ENCODE results near the gene DYNC1LI2.
A peak's percentile ranks its signal among the peaks of the same experiment; 100 is the strongest.

DYNC1LI2 gene

DNA sequence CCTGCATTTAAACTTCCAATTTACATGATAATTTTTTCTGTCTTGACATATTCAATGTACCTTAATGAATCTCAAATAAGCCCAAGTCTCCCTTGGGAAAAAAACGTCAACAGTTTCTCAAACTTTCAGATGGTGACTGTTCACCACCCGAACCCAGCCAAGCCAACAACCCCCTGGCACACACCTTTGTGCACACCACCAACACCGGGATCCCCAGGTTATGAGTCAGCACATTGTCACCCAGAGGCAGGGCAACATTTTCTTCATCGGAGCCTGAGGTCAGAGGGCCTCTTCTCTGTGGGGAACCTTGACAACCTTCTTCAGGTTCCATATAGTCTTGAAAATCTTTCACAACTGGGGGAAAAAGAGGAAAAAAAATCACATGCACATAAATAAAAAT lies 15.5 kb downstream of the DYNC1LI2 start:
- no peak for DNase-seq

GRCh38 chr16:66731101-66731500 lies 20.3 kb downstream of the DYNC1LI2 start:
- no peak for DNase-seq

DNA sequence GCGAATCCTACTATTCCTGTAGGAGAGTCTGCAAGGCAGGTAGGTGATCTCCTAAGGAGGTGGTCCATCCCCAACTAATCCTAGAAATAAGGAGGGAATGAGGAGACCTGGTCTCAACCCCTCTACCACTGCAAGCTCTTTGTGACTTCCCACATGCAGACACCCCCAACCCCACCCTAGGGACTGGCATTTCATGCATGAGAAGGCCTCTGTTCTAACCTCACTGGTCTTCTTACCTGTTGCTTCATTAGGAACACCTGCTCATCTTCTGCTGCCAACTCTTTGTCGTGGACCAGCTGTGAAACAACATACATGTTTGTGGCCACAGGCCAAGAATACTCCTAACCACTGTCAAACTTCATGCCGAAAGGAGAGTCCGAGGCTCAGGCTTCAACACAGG lies 22.6 kb downstream of the DYNC1LI2 start:
- DNase-seq: no peak

DNA sequence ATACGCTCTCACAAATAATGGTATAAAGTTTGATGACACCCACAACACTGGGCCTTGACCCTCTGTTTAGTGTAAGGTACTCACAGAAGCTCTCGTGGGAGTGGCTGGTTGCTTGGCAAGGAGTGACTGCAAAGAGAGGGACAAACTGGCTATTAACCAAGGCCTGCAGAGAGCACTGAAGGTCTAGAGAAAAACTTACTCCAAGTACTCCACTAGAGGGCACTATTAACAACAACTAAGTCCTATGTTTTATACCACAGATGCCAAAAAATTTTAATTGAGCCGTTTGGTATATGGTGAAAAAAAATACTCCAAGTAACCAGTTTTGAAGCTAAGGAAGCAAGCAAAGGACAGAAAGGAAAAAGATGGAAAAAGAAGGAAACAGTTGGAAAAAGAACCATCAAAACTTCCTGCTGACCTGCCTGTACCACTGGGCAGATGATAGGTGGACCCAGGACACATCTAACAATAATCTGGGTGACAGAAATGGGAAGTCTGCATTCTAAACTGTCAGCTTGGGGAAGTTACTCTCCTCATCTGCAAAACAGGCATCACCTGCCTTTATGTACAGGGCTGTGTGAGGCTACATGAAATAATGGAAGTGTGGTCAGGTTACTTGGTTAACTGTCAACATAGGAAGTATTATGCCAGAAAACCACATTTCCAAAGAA lies 23.2 kb downstream of the DYNC1LI2 start:
- DNase-seq: no peak

GRCh38 chr16:66720766-66721165 lies 30.6 kb downstream of the DYNC1LI2 start:
- no peak for DNase-seq

DNA sequence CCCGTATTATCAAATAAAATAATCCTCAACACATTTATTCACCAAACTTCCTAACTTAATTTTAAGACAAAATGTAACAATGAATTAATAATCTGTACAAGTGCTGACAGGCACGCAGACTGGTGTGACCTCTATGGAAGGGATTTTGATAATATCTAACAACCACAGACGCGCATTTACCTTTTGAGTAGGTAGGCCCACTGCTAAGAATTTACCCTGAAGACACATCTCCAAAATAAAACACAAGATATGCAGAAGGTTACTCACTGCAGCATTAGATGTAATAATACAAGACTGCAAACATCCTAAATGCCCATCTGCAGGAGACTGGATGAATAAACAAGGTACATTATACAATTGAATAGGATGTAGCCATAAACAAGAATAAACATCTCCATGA lies 32.2 kb downstream of the DYNC1LI2 start:
- no peak for DNase-seq

- no peak for DNase-seq
Measured at GRCh38 chr16:66717776-66718175, 33.6 kb downstream of the DYNC1LI2 start.

DNA sequence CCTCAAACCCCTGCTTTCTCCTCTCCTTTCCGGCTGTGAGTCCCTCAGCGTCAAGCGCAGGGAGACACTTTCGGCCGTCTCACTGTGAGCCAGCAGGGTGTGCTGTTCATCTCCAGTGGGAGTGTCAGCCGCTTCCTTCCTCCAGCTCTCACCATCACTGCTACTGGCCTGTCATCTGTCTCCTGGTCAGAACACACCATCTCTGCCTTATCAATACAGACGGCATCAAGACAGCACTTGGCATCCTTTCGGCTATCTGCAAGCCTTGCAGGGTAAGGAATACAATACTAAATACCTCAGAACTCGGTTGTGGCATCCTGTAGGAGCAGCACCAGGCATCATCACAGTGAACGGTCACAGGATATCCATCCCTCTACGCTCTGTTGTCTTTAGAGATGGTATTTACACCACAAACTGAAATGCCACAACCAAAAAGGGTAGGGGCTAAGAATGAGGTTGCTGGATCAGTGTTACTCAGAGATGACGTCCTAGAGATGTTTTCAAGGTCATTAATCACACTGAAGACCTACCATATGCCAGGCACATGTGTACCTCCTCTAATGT lies 34.2 kb downstream of the DYNC1LI2 start:
- no peak for DNase-seq

GRCh38 chr16:66714654-66715307 lies 36.6 kb downstream of the DYNC1LI2 start:
- DNase-seq: no peak

DNA sequence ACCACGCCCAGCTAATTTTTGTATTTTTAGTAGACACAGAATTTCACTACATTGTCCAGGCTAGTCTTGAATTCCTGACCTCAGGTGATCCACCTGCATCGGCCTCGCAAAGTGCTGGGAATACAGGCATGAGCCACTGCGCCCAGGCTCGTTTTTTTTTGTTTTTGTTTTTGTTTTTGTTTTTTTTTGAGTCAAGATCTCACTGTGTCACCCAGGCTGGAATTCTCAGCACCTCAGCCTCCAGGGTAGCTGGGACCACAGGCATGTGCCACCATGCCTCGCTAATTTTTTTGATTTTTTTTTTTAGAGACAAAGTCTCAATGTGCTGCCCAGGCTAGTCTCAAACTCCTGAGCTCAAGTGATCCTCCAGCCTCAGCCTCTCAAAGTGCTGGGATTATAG lies 37.3 kb downstream of the DYNC1LI2 start:
- no peak for DNase-seq

- no peak for DNase-seq
Measured at GRCh38 chr16:66713076-66713475, 38.3 kb downstream of the DYNC1LI2 start.

DNA sequence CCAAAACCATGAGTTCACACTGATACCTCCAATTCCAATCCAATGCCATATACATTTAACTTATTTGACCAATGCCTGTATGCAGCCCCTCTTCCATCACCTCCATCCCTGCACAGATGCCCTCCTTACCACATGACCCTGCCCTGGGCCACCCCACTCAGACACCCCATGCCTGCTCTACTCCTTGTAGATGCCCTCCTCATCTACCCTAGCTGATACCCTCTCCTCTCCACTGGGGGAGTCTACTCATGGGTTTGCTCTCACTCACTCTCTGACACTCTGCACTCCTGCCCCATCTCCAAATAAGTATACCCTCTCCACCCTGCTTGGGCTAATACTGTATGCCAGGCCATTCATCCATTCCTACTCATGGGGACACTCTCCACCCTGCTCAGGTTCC lies 38.9 kb downstream of the DYNC1LI2 start:
- DNase-seq: no peak

DNA sequence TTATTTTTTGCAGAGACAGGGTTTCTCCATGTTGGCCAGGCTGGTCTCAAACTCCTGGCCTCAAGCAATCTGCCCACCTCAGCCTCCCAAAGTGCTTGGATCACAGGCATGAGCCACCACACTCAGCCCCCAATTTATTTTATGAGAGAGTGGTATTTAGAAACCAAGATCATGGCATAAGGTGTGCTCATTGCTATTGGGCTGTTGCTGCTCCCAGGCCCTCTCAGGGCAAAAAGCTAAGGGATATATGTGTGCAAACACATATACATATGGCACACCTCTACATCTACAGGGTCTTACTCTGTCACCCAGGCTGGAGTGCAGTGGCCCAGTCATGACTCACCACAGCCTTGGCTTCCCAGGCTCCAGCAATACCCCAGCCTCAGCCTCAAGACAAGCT lies 39.8 kb downstream of the DYNC1LI2 start:
- no peak for DNase-seq

GRCh38 chr16:66706506-66706880 lies 44.9 kb downstream of the DYNC1LI2 start:
- DNase-seq: no peak

- no peak for DNase-seq
Measured at GRCh38 chr16:66705790-66706505, 45.5 kb downstream of the DYNC1LI2 start.

DNA sequence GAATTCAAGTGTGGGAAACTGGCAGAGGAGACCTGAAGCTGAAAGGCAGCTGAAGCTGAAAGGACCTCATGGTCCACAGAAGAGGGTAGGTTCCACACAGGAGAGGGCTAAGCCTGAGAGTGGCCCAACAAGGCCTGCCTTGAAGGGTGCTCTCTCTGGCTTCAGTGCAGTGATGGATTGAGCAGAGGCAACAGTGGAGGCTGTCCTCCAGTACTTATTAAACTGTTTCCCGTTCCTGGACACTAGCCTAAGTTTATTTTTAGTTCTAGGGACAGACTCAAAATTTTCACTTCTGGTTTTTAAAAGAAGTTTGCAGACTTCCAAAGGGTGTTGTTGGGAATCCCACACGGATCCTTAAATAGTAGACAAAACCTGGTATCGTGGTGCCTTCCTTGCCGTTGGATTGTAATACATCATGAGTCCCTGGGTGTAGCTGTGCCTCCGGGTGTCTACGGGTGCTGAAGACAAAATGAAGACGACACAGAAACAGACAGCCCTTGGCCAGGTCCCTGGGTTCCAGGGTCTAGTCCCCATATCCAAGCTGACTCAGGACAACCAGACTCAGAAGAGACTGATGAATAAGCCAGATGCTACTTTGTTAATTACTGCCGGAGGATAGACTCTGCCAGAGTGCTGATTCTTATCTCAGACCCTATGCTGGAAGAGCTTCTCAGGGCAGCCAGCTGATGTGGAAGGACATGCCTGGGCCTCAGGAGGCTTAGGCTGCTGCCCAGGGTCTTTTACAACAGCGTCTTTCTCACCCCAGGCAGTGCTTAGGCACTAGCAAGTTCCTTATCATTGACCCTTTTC lies 47.8 kb downstream of the DYNC1LI2 start:
- DNase-seq: no peak

- DNase-seq: no peak
Measured at GRCh38 chr16:66701516-66701915, 49.9 kb downstream of the DYNC1LI2 start.

DNA sequence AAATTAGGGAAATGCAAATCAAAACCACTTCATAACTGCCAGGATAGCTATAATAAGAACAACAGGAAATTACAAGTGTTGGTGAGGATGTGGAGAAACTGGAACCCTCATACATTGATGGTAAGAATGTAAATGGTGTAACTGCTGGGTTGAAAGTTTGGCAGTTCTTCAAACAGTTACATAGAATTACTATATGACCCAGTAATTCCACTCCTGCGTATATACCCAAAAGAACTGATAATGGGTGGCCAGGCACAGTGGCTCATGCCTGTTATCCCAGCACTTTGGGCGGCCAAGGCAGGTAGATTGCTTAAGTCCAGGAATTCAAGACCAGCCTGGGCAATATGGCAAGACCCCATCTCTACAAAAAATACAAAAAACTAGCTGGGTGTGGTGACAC lies 50.4 kb downstream of the DYNC1LI2 start:
- DNase-seq: no peak

DNA sequence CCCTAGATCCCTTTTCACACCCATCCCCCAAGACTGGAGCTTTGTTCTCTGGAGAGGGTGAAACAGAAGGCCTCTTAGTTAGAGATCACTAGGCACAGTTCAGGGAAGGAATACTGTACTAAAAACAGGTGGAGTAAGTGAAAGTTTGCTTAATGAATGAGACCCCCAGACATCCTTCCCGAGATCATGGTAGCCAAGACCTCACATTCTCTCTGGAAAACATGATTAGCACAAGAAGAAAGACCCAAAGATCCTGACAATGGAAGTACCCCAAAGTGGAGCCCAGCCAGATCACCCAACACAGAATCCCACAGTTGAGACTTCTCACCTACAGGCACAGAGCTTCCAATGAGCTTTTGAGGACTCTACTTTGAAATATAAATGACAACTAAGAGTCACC lies 51.5 kb downstream of the DYNC1LI2 start:
- no peak for DNase-seq

GRCh38 chr16:66698046-66698445 lies 53.4 kb downstream of the DYNC1LI2 start:
- no peak for DNase-seq

DNA sequence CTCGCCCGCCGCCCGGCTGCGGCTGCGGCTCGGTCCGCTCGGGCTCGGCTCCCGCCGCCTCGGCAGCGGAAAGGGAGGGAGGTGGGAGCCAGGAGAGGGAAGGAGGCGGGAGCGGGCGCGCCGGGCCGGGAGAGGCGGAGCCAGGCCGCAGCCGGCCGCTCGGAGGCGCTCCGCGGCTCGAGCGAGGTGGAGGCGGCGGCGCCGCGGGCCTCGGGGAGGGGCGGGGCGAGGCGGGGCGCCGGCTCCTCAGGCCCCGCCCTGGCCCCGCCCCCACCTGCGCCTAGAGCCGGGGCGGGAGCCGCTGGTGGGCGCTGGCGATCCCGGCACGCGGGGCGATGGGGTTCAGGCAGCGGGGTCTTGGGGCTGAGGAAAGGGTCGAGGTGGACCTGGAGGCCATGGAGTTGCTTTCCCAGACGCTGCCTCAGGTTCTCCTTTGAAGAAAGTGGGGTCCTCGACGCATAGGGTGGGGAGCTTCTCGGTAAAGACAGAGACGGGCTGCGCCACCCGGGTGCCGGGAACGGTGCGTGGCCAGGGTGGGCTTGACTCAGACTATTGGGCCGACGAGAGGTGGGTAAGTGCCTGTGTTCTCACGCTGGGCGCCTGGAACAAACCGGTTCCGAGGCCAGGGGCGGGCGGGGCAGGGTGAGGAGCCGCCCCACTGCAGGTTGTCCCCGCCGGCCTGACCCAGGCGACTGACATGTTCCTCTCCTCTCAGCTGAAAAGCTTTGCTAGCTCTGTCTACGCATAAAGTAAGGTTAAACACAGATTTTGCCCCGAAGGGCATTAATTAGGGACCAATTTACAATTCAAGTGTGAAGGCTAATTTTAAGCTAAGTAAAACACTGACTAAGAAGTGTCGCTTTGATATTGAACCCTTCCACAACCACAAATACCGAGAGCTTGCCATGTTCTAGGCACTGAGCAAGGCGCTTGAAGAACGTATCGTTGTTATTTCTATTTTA lies 54.5 kb downstream of the DYNC1LI2 start, which contains the start of gene CMTM4:
Gene CMTM4 (minus strand): TSS at position 75 of the 962 bp plus-strand sequence. CDS start 218 bp downstream, outside the sequence.
- DNase-seq: peak; percentile 56

Measured in activated T-cell treated with anti-CD3 and anti-CD28 coated beads for 4 hours (primary cell).